ENCODE data around the gene THSD4.
A peak's percentile ranks its signal among the peaks of the same experiment; 100 is the strongest.
"Not testable (repeated sequence)": the region's sequence is repeated elsewhere in the genome, so short reads cannot be mapped to it uniquely, and the experiment has no call there.

The THSD4 gene

DNA sequence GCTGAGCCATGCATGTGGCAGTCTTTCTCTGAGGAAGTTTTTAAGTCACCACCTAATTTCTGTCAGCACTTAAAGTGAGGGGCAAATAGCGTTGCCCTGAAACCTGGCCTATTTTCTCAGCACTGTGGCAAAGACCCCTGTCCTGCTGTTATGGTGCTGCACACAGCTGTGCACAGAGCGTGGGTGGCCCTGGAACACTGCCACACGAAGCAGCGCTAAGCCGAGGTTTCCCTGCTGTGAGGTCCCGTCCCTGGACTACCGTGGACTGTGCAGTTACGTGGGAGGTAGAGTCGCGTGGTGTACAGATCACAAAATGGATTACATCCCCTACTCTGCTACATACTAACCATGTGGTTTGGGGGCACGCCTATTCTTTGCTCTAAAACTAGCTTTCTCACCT lies 593.5 kb downstream of the THSD4 start:
- no peak for DNase-seq

DNA sequence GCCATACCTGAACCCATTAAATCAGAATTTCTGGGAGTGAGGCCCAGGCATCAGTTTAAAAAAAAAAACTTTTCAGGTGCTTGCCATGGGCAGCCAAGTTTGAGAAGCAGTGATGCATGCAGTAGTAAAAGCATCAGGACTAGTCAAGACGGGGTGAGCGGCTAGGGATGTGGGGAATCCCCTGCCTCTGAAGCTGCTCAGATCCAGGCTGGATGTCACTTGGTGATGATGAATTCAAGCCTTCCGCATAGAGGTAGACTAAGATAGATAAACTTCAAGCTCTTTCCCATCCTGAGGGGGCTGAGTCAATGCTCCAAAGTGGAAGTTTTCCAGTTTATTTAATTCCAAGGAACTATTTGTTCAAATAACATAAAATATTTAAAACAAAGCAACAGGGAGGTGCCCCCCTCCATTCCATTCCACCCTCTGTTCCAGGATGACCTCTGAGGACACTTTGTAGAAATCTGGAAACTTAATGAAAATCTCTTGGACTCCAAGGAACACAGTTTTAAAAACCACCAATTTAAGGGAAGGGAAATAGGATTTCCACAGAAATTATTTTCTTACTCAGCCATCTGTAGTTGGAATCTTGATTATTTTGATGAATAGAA lies 594.6 kb downstream of the THSD4 start:
- DNase-seq, result no peak

DNA sequence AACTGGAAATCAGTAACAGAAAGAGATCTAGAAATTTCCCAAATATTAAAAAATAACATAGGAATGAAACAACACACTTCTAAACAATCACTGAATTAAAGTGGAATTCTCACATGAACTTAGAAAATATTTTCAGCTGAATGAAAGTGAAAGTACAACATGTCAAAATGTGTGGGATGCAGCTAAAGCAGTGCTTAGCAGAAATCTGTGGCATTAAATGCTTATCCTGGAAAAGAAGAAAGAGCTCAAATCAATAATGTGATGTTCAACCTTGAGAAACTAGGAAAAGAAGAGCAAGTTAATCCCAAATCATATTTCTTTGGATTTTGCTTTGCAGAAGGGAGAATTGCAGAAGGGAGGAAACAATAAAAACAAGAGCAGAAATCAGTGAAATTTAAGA lies 596.9 kb downstream of the THSD4 start:
- no peak for DNase-seq

DNA sequence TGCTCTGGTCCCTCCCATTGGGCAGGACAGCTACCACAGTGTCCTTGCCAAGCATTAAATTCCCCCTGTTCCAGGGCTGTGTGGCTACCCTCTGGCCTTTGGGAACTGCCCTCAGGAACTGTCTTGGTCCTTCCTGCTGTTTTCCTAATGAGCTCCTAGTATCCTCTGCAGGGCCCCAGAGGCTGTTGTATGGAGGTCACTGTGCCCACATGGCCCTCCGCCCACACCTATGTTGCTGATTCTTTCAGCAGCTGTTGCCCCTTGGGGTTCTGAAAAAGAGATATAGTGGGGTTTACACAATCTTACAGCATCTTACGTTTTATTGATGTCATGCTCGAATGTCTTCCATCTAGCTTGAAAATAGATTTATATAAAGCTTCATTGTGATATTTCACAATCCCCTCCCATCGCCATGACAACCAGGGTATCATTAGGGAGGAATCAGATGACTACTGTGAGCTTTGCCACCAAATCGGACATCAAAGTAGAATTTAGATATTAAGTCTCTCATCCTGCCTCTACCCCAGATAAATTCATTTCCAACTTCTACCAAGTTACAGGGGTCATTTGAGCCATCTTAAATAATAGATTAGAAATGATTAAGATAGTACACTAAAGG lies 598.0 kb downstream of the THSD4 start:
- DNase-seq, result no peak

DNA sequence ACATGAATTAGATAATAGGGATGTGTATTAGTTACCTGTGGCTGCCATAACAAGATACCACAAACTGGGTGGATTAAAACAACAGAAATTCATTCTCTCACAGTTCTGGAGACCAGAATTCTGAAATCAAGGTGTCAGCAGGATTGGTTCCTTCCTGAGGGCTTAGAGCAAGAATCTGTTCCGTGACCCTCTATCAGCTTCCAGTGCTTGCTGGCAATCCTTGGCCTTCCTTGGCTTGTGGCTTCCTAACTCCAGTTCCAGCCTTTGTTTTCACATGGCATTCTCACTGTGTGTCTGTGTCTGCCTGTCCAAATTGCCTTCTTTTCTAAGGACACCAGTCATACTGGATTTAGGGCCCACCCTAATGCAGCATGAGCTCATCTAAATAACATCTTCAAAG lies 600.6 kb downstream of the THSD4 start:
- DNase-seq, result no peak

DNA sequence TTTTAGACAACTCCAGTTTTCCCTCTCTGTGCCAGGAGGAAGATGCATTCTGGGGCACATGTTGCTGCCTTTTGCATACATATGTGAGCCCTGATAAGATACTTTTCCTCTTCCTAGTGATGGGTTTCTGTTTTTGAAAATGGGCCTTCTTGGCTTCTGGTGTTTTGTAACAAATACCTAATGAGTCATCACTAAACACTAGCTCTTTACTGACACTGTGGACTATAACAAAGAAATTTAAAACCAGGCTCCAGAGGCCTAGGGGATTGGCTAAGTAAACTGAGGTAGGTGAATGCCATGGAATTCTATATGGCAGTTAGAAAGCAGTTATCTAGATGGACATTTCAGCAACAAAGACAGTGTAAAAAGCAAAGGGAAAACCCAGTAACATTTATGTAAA lies 601.7 kb downstream of the THSD4 start:
- DNase-seq, result no peak

DNA sequence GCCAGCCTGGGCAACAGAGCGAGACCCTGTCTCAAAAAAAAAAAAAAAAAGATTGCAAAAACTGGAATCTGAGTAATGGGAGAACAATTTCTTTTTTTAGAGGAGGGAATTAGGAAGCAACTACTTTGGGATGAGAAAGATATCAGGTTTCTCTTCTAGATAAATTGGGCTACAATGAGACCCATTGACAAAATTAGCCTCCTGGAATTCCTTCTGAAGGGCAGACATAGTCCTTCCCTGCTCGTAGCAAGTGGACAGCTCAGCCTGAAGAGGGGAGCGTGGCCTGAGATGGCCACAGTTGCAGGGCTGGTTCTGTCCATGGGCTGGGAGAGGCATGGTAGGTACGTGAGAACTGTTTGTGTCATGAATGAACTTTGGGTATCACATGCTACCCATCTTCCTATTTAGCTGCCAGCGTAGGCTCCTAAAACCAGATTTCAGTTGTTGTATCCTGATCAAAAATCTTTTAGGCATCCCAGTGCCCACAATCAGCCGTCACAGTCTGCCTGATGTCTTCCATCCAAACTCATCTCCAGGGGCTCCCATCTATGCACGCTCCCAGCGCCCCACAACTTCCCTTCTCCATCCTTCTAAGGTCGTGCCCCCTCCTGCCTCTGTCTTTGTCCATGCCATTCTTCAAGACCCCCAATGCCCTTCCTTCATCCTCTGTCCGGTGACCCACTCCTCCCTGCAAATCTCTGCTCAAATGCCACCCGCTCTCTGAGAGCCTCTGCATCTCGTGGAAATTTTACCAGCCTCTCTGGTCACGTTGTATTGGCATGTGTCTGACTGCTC lies 603.0 kb downstream of the THSD4 start:
- DNase-seq, result no peak

DNA sequence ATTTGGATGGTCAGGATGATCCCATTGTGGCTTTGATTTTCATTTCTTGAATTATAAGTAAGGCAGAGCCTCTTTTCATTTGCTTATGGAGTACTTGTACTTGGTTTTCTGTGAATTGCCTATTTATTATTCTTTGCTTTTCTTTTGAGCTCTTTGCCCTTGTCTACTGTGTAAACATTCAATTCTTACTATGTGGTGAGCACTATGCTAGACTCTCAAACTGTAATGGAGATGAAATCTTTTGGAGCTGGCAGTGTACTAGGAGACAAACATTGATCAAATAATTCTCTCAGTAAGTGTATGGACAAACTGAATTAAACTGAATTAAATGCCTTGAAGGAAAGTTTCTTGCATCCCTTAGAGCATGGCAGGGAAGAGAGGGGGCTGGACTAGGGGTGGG lies 608.1 kb downstream of the THSD4 start:
- DNase-seq, result no peak

DNA sequence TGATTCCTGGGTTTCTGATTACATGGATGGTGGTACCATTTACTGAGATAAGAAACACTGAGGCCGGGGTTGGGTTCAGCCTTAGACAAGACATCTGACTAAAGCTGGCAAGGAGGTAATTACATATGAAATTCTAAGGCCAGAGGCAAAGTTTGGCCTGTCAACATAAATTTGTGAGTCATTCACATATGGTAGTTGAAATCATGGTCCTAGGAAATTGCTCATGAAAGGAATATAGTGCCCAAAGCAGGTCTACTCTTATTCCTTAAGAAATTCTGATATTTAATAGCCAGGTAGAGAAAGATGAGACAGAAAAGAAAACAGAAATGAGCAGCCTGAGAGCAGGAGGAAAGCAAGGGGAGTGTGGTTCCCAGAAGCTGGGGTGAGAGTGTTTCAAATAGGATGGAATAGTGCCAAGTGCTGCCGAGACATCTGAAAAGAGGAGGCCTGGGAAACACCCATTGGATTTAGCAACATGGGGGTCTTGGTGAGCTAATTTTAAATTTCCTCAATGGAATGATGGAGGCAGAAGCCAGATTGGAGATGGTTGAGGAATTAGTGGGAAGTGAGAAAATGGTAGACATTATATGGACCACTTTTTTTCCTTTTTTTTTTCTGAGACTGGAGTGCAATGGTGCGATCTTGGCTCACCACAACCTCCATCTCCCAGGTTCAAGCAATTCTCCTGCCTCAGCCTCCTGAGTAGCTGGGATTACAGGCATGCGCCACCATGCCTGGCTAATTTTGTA lies 610.1 kb downstream of the THSD4 start:
- not testable (repeated sequence) for DNase-seq

DNA sequence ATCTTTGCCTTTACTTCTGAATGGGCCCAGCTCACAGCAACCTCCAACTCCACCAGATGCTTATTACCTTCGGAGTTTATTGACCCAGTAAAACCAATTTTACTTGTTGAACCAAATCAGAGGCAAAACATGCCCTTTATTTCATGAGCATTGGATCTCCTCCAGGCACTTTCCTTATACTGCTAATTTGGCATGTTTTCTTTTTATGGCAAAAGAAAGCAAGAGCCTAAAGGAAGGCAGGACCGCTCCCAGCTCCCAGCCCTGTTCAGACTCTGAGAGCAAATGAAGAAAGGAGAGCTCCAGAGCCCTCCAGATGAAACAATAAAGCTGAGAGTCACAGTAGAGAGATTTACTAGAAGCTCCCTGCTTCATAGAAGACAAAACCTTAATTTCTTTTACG lies 613.6 kb downstream of the THSD4 start:
- no peak for DNase-seq

DNA sequence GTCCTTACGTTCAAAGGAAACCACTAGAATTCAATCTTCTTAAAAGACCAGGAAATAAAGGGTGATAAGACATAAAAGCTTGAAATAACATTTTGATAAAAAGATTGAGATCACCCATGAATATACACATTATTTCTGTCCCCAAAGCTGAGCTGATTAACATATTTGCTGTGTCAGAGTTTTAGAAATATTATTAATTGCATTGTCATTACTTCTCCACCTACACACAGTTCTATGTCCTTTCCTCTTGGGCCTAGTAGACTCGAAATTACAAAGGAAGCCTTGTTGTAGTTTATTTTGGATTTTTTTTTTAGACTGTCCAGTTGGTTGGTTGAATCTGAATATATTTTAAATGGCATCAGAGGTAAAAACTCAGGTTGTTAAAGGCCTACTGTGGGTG lies 614.0 kb downstream of the THSD4 start:
- no peak for DNase-seq

DNA sequence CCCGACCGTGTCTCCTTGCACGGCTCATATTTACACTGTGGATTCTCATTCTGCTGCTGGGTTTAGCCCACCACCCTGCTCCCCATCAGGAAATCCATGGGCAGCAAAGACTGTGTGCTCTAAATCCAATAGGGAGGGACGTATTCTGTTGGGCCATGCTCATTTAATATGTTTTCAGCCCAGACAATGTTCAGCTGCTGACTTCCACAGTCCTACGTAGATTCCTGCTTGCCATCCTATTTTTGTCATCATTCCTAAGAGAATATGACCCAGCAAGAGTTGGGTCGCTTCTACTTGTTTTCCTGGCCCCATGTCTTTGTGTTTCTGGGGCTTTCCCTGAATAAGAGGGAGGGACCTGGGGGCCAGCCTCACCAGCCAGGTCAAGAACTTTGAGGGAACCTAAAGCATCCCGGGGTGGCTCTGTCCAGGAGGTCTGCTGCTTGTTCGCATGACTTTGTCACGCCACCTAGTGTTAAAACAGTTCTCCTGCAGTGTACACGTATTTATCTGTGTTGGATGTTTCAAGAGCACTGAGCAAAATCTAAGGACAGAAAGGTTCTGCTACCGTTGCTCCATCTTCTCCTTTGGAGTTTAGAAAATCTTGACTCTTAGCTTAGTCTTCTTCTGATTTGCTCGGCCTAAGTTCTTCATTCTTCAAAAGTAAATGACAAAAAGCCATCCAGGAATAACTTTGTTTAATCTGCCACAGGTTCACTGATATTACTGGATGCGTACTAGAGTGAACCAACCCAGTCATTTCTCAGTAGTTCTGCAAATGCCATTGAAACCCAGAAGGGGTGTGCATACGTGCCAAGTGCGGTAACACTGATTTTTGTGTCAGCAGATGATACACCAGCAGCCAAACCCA lies 615.2 kb downstream of the THSD4 start:
- peak; percentile 5 for DNase-seq

DNA sequence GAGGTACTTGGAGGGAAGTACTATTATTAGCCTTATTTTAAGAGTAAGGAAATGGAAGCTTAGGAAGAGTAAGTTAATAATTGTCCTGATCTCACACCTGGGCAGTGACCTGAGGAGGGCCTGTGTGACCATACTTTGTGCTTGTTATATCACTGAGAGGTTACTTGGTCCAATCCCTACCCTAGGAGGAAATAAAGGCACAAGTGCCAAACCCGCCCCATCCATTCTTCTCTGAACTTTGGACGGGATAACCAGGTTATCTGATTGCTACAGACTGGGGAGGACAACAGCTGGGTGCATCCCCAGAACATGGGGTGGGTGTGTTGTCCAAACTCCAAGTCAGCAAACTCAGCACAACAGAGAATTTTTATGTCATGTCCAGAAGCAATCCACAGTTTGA lies 617.4 kb downstream of the THSD4 start:
- DNase-seq, result no peak

DNA sequence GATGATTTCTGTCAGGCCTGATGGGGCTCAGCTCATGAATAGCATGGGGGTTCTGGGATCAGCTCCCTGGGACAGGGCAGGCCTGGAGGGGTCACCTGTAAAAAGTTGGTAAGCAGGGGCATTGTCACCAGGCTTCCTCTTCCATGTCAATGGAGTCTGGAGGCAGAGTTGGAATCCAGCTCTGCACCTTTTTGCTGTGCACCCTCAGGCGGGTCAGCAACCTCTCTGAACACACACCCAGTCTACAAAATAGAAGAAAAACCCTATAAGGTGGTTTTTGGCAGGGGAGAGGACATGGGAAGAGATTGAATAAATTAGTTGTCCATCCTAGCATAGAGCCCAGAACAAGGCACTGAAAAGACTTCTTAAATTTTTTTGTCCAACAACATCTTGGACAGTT lies 617.9 kb downstream of the THSD4 start:
- DNase-seq, result no peak

DNA sequence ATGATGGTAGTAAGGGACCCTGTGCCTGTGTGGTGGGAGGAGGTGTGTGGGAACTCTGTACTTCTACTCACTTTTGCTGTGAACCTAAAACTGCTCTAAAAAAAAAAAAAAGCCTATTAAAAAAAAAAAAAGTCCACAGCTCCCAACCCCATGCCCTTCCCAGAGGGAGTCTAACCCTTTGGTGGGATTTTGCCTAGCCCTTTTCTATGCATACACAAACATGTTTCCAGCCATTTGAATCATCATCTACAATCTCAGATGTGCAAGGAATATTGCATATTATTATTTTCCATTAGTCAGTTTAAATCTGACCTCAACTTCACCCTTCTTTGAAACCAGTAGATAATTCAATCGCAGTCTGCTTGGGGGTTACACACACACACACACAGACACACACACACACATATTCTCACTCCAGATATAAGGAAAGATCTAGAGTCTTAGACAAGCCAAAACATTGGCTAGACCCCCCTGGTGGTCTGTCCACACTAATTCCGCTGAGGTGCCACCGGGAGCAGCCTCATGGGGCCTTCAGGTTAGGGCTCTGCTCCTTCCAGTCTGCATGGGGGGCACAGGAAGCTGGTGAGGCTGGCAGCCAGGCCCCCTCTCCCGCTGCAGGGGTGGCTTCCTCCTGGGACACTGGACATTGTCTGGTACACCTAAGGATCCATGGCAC lies 619.6 kb downstream of the THSD4 start:
- no peak for DNase-seq

DNA sequence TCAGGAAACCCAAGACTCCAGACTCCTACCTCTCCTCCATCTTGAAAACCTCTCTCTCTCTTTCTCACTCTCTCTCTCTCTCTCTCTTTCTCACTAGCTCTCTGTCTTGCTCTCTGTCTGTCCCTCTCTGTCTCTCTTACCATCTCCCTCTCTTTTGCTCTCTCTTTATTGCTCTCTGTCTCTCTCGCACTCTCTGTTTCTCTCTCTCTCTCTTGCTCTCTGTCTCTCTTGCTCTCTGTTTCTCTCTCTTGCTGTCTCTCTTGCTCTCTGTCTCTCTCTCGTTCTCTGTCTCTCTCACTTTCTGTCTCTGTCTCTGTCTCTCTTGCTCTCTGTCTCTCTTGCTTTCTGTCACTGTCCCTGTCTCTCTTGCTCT lies 620.1 kb downstream of the THSD4 start:
- DNase-seq, result no peak

DNA sequence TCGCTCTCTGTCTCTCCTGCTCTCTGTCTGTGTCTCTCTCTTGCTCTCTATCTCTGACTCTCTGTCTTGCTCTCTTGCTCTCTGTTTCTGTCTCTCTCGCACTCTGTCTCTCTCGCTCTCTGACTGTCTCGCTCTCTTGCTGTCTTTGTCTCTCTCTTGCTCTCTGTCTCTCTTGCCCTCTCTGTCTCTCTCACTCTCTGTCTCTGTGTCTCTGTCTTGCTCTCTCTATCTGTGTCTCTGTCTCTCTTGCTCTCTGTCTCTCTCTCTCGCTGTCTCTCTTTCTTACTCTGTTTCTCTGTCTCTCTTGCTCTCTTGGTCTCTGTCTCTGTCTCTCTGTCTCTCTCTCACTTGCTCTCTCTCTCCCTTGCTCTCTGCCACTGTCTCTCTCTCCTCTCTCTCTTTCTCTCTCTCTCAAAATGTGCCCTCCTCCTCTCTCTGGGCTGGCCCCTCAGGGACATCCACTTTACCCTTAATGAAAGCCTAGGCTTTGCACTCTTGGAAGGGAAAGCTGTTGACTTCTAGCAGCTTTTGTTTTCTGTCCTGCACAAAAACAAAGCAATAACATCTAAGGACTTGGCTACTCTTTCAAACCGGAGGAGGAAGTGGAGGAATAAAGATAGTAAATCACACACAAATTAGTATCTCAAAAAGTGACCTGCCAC lies 621.1 kb downstream of the THSD4 start:
- DNase-seq, result no peak

DNA sequence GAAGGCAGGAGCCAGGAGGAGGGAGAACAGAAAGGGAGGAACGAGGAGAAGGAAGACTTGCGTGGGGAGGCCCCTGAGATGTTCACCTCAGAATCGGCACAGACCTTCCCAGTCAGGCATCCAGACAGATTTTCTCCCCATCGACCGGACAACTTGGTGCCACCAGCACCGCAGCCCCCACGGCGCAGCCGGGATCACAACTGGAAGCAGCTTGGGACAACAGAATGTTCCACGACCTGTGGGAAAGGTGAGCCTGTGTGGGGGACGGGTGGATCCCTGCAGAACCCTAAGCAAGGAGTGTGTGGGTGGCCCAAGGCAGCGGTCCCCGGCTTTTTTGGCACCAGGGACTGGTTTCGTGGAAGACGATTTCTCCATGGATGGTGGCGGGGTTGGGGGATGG lies 622.5 kb downstream of the THSD4 start:
- no peak for DNase-seq

DNA sequence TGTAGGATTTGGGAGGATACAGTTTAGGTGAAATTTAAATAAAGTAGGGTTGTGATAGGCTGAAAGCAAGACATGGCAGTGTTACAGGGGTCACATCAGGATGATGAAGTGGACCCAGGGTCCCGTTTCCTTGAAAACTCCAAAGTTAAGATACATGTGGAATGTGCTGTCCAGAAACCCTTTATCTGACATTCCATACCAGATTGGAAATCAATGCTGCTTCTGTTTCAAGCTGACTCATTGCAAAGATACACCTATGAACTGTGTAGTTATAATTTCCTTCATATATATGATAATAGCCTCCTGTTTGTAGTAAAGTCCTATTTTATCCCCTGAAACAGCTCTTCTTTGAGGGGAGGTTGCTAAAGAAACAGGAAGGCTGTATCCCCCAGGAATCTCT lies 624.1 kb downstream of the THSD4 start:
- DNase-seq, result no peak

DNA sequence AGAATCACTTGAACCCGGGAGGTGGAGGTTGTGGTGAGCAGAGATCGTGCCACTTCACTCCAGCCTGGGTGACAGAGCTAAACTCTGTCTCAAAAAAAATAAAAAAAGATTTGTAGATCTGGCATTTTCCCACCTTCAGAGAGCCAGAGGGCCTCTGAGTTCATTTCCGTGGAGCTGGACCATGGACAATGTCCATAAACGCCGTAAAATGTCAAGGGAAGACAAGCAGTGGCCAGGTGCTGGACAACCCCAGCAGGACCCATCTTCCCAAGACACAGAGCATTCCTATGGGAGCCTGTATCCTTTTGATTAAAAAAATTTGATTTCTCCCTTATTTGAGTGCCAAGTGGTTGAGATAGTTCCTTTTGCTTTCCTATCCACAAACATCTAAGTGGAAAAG lies 627.7 kb downstream of the THSD4 start:
- no peak for DNase-seq

DNA sequence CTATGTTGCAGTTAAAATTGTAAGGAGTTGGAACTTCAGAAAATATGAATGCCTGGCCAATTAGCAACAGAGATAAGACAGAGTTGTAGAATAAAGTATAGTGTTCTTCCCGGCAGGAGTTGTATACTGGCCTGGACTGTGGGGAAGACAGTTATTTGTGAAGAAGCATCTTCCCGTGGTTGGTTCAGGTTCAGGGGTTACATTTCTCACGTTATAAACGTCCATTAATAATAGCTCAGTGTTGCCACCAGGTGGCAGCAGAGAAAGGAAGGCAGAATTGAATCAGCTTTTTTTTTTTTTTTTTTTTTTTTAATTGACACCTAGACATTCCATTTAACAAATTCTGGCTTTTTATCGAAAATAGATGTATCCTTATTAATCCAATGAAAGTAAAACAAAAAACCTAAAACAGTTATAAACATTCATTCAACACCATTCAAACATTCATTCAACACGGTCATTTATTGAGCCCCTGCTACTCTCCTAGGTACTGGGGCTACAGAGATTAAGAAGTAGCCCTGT lies 628.7 kb downstream of the THSD4 start:
- peak; percentile 12 for DNase-seq
